Type B pancreatic cell (in vitro differentiated cells): Measurements from ENCODE around the gene DLX4. TPM values are rescaled to one million over a fixed set of nuclear protein-coding genes. Genes with fewer than 3 reads are reported as not detected.

ENCODE experiments used
- DNase-seq: peaks from one replicate; pipeline ENCODE4 v3.0.0; 2021; ENCODE audit warnings: mixed read lengths; ENCODE audit not compliant: unreplicated experiment; ENCODE audit errors: extremely low spot score
- H3K27ac Mint-ChIP-seq: 2 replicates; pipeline ENCODE4 v1.8.0; 2021; ENCODE audit warnings: mild to moderate bottlenecking, mixed read lengths
- H3K27me3 Mint-ChIP-seq: 2 replicates; pipeline ENCODE4 v1.8.0; 2021; ENCODE audit warnings: mixed read lengths
- H3K36me3 Mint-ChIP-seq: 2 replicates; pipeline ENCODE4 v1.8.0; 2021; ENCODE audit warnings: mixed read lengths
- H3K4me1 Mint-ChIP-seq: one replicate; pipeline ENCODE4 v1.8.0; 2021; ENCODE audit warnings: mixed read lengths; ENCODE audit not compliant: unreplicated experiment
- H3K4me3 Mint-ChIP-seq: 2 replicates; pipeline ENCODE4 v1.8.0; 2021; ENCODE audit warnings: mild to moderate bottlenecking, mixed read lengths
- H3K9me3 Mint-ChIP-seq: 2 replicates; pipeline ENCODE4 v1.8.0; 2021; ENCODE audit warnings: mixed read lengths
- CTCF ChIP-seq: fragments of 200-600 bp; sonication (generic); conservative IDR thresholded peaks from 2 replicates; pipeline ENCODE4 v1.5.0; 2021; ENCODE audit warnings: antibody characterized with exemption, mild to moderate bottlenecking
- total RNA-seq: library from RNA; stranded (reverse); gene quantifications from 2 replicates; pipeline ENCODE4 v1.2.1, GENCODE V29; 2021; ENCODE audit warnings: low replicate concordance

DLX4 gene
- total RNA-seq, 1 donor from 2014 or later = 10.4 TPM

- DNase-seq = no peak
- no peaks in the 10 kb centered on the region for H3K9me3 Mint-ChIP-seq
- H3K27ac Mint-ChIP-seq = peak overlapping the region; percentile 79
- peaks cover 77% of the 10 kb centered on the region for H3K27me3 Mint-ChIP-seq
- H3K4me1 Mint-ChIP-seq = peaks cover 31% of the 10 kb centered on the region
- H3K36me3 Mint-ChIP-seq = peaks cover 3% of the 10 kb centered on the region
- TF ChIP-seq CTCF = no peak
- peak overlapping the region; percentile 95 for H3K4me3 Mint-ChIP-seq
Observed at GRCh38 chr17:49993423-49994060, 24.6 kb downstream of the DLX4 start.

- no peak for DNase-seq
- H3K4me3 Mint-ChIP-seq = peak overlapping the region; percentile 95
- no peak for TF ChIP-seq CTCF
- peak overlapping the region; percentile 79 for H3K27ac Mint-ChIP-seq
- peaks cover 25% of the 10 kb centered on the region for H3K4me1 Mint-ChIP-seq
- no peaks in the 10 kb centered on the region for H3K9me3 Mint-ChIP-seq
- H3K36me3 Mint-ChIP-seq = peaks cover 3% of the 10 kb centered on the region
- H3K27me3 Mint-ChIP-seq = peaks cover 76% of the 10 kb centered on the region
Observed at GRCh38 chr17:49994085-49995054, 25.4 kb downstream of the DLX4 start.

GRCh38 chr17:49995055-49995738 is 26.2 kb downstream of the DLX4 start, which contains the start of gene DLX3:
Gene DLX3 (minus strand): TSS chr17:49995224. CDS start chr17:49994998, 226 bp downstream.
- TF ChIP-seq CTCF = no peak
- H3K36me3 Mint-ChIP-seq = peaks cover 3% of the 10 kb centered on the region
- H3K4me1 Mint-ChIP-seq = peaks cover 25% of the 10 kb centered on the region
- no peaks in the 10 kb centered on the region for H3K9me3 Mint-ChIP-seq
- peak within 1 kb of the TSS; percentile 95 for H3K4me3 Mint-ChIP-seq
- DNase-seq = peak; percentile 89
- peaks cover 78% of the 10 kb centered on the region for H3K27me3 Mint-ChIP-seq
- H3K27ac Mint-ChIP-seq = peak within 1 kb of the TSS; percentile 79

GRCh38 chr17:49996121-49996494 is 27.1 kb downstream of the DLX4 start:
- TF ChIP-seq CTCF = no peak
- no peak for DNase-seq
- Mint-ChIP-seq H3K27me3 (peaks cover 78% of the 10 kb centered on the region), H3K4me1 (peaks cover 25% of the 10 kb centered on the region), H3K36me3 (peaks cover 3% of the 10 kb centered on the region), H3K4me3 (peak overlapping the region; percentile 78), H3K9me3 (no peaks in the 10 kb centered on the region), H3K27ac (peak overlapping the region; percentile 34)

GRCh38 chr17:49996495-49997300 is 27.7 kb downstream of the DLX4 start:
- H3K36me3 Mint-ChIP-seq = peaks cover 3% of the 10 kb centered on the region
- H3K4me3 Mint-ChIP-seq = peak overlapping the region; percentile 78
- TF ChIP-seq CTCF = peak; percentile 98
- H3K9me3 Mint-ChIP-seq = no peaks in the 10 kb centered on the region
- peaks cover 25% of the 10 kb centered on the region for H3K4me1 Mint-ChIP-seq
- peak; percentile 87 for DNase-seq
- peak overlapping the region; percentile 34 for H3K27ac Mint-ChIP-seq
- peaks cover 79% of the 10 kb centered on the region for H3K27me3 Mint-ChIP-seq
